Measurements from ENCODE around the gene CRYM.

DNA sequence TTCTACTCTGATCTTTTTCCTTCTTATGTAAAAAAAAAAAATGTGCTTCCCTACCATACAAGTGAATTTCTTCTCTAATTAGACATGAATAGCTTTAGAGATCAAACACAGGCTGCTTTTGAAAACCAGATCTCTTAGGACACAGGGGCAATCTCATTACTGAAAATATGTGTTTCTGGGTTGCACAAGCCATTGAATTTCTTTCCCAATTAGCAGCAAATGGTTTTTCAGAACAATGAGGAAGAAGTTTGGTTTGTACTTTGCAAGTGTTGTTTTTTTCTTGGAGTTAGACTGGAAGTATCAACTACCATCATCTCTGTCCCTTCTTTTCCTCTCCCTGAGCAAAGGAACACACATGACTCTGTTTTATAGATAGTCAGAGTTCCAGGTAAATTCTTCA is 50.2 kb downstream of the CRYM start:
- TF ChIP-seq JUND (IDR thresholded peaks at IDR 0.05): no peak
- no peak for TF ChIP-seq REST (IDR thresholded peaks at IDR 0.05)
- no peak for TF ChIP-seq SP1 (IDR thresholded peaks at IDR 0.05)
- TF ChIP-seq, protein P1, sequence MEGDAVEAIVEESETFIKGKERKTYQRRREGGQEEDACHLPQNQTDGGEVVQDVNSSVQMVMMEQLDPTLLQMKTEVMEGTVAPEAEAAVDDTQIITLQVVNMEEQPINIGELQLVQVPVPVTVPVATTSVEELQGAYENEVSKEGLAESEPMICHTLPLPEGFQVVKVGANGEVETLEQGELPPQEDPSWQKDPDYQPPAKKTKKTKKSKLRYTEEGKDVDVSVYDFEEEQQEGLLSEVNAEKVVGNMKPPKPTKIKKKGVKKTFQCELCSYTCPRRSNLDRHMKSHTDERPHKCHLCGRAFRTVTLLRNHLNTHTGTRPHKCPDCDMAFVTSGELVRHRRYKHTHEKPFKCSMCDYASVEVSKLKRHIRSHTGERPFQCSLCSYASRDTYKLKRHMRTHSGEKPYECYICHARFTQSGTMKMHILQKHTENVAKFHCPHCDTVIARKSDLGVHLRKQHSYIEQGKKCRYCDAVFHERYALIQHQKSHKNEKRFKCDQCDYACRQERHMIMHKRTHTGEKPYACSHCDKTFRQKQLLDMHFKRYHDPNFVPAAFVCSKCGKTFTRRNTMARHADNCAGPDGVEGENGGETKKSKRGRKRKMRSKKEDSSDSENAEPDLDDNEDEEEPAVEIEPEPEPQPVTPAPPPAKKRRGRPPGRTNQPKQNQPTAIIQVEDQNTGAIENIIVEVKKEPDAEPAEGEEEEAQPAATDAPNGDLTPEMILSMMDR (IDR thresholded peaks at IDR 0.05; ENCODE audit: low read depth, low read length, missing input control): no peak
- no peak for TF ChIP-seq MAX (IDR thresholded peaks at IDR 0.05)
- TF ChIP-seq FOXA1 (IDR thresholded peaks at IDR 0.05): no peak
- no peak for TF ChIP-seq RAD21 (IDR thresholded peaks at IDR 0.05)
- TF ChIP-seq GABPA (IDR thresholded peaks at IDR 0.05 in 1 of 2, conservative IDR thresholded peaks at IDR 0.05 in 1 of 2): no peak
- TF ChIP-seq, protein P2, sequence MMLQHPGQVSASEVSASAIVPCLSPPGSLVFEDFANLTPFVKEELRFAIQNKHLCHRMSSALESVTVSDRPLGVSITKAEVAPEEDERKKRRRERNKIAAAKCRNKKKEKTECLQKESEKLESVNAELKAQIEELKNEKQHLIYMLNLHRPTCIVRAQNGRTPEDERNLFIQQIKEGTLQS (IDR thresholded peaks at IDR 0.05): no peak

All from liver (tissue), 3 donors.